OCI-LY3 (cell line): ENCODE data around the gene AHCYL2.
"Not testable (repeated sequence)": the region's sequence is repeated elsewhere in the genome, so short reads cannot be mapped to it uniquely, and the experiment has no call there.

Experiments used
- H2AFZ ChIP-seq: fragments of 200-600, 300-600 bp; shearing (Covaris generic); 2 replicates; pipeline ENCODE4 v1.6.0; 2014; ENCODE audit warnings: antibody characterized with exemption, low read depth, low read length
- H3K27ac ChIP-seq: fragments of 200-600, 300-600 bp; sonication (generic); 2 replicates; pipeline ENCODE4 v1.5.1; 2014; ENCODE audit warnings: mild to moderate bottlenecking, low read length, moderate library complexity, mixed read lengths
- H3K27me3 ChIP-seq: fragments of 200-600, 300-600 bp; sonication (generic); 2 replicates; pipeline ENCODE4 v1.6.1; 2014; ENCODE audit warnings: low read depth, low read length, mixed read lengths
- H3K36me3 ChIP-seq: fragments of 200-600, 300-600 bp; sonication (generic); replicated peaks from 2 replicates; pipeline ENCODE3; 2014; ENCODE audit warnings: low read depth, low read length, mixed read lengths
- H3K4me1 ChIP-seq: fragments of 300-600, 200-600 bp; sonication (generic); 2 replicates; pipeline ENCODE4 v1.6.1; 2014; ENCODE audit warnings: low read length, mixed read lengths
- H3K4me2 ChIP-seq: fragments of 200-600, 300-600 bp; sonication (generic); 2 replicates; pipeline ENCODE4 v1.6.1; 2014; ENCODE audit warnings: low read length, mixed read lengths
- H3K4me3 ChIP-seq: fragments of 300-600, 200-600 bp; sonication (generic); 2 replicates; pipeline ENCODE4 v1.5.1; 2014; ENCODE audit warnings: antibody characterized with exemption, mild to moderate bottlenecking, low read length, moderate library complexity
- H3K79me2 ChIP-seq: fragments of 300-600, 200-600 bp; shearing (Covaris generic); 2 replicates; pipeline ENCODE4 v1.6.1; 2014; ENCODE audit warnings: mild to moderate bottlenecking, low read length, mixed read lengths
- H3K9ac ChIP-seq: fragments of 300-600, 200-600 bp; shearing (Covaris generic); 2 replicates; pipeline ENCODE4 v1.6.0; 2014; ENCODE audit warnings: mild to moderate bottlenecking, low read length, moderate library complexity
- H3K9me3 ChIP-seq: fragments of 200-600, 300-600 bp; shearing (Covaris generic); 2 replicates; pipeline ENCODE4 v1.6.1; 2014; ENCODE audit warnings: low read length, mixed read lengths; ENCODE audit not compliant: insufficient read depth
- H4K20me1 ChIP-seq: fragments of 200-600, 300-600 bp; sonication (generic); 2 replicates; pipeline ENCODE4 v1.6.1; 2016; ENCODE audit warnings: low read length, mixed read lengths; ENCODE audit not compliant: insufficient read depth
- EZH2phosphoT487 ChIP-seq: fragments of 200-600 bp; shearing (Covaris generic); IDR thresholded peaks from 2 replicates; pipeline ENCODE4 v1.6.1; 2018; ENCODE audit warnings: antibody characterized with exemption, mixed run types, low read depth
- TF ChIP-seq, protein P1 (sequence below): fragments of 200-600, 300-600 bp; sonication (generic); IDR thresholded peaks from 2 replicates; pipeline ENCODE4 v1.5.1; 2014; ENCODE audit warnings: antibody characterized with exemption, low read length, low read depth

AHCYL2 gene

GRCh38 chr7:129213828-129214227, 11.0 kb upstream of the AHCYL2 start:
- Histone ChIP-seq H3K27me3 (no peaks in the 10 kb centered on the region), H3K4me2 (no peak overlapping the region), H3K9me3 (no peaks in the 10 kb centered on the region), H3K4me3 (no peak overlapping the region), H3K9ac (no peak overlapping the region), H2AFZ (no peak overlapping the region), H3K4me1 (no peaks in the 10 kb centered on the region), H4K20me1 (no peaks in the 10 kb centered on the region), H3K27ac (no peak overlapping the region), H3K79me2 (no peaks in the 10 kb centered on the region), H3K36me3 (peaks cover 23% of the 10 kb centered on the region)
- no peak for TF ChIP-seq EZH2phosphoT487
- TF ChIP-seq, protein P1, sequence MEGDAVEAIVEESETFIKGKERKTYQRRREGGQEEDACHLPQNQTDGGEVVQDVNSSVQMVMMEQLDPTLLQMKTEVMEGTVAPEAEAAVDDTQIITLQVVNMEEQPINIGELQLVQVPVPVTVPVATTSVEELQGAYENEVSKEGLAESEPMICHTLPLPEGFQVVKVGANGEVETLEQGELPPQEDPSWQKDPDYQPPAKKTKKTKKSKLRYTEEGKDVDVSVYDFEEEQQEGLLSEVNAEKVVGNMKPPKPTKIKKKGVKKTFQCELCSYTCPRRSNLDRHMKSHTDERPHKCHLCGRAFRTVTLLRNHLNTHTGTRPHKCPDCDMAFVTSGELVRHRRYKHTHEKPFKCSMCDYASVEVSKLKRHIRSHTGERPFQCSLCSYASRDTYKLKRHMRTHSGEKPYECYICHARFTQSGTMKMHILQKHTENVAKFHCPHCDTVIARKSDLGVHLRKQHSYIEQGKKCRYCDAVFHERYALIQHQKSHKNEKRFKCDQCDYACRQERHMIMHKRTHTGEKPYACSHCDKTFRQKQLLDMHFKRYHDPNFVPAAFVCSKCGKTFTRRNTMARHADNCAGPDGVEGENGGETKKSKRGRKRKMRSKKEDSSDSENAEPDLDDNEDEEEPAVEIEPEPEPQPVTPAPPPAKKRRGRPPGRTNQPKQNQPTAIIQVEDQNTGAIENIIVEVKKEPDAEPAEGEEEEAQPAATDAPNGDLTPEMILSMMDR, result peak; percentile 35

GRCh38 chr7:129215691-129216090, 9.1 kb upstream of the AHCYL2 start:
- H3K4me2 ChIP-seq, H3K4me1 ChIP-seq, H4K20me1 ChIP-seq, H2AFZ ChIP-seq, H3K9me3 ChIP-seq, H3K79me2 ChIP-seq, H3K27ac ChIP-seq, H3K27me3 ChIP-seq, H3K9ac ChIP-seq, H3K4me3 ChIP-seq: not testable (repeated sequence)
- peaks cover 17% of the 10 kb centered on the region for H3K36me3 ChIP-seq

- not testable (repeated sequence) for H3K9me3 ChIP-seq, H3K9ac ChIP-seq, H3K27ac ChIP-seq, H3K4me2 ChIP-seq, H4K20me1 ChIP-seq, H3K79me2 ChIP-seq, H3K27me3 ChIP-seq, H3K4me1 ChIP-seq, H2AFZ ChIP-seq, H3K4me3 ChIP-seq
- H3K36me3 ChIP-seq, result peaks cover 11% of the 10 kb centered on the region
Observed at GRCh38 chr7:129216101-129216715, 8.6 kb upstream of the AHCYL2 start.

DNA sequence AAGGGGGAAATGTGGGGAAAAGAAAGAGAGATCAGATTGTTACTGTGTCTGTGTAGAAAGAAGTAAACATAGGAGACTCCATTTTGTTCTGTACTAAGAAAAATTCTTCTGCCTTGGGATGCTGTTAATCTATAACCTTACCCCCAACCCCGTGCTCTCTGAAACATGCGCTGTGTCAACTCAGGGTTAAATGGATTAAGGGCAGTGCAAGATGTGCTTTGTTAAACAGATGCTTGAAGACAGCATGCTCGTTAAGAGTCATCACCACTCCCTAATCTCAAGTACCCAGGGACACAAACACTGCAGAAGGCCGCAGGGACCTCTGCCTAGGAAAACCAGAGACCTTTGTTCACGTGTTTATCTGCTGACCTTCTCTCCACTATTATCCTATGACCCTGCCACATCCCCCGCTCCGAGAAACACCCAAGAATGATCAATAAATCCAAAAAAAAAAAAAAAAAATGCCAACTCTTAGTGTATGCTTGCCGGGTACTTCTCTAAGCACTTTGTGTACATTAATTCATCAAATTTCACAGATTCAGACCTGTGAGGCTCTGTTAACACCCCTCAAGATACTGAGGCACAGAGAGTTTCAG, 7.9 kb upstream of the AHCYL2 start:
- not testable (repeated sequence) for H4K20me1 ChIP-seq, H3K79me2 ChIP-seq, H3K27ac ChIP-seq, H3K4me2 ChIP-seq, H3K9ac ChIP-seq, H3K4me1 ChIP-seq, H3K36me3 ChIP-seq, H3K27me3 ChIP-seq, H3K4me3 ChIP-seq, H3K9me3 ChIP-seq, H2AFZ ChIP-seq

DNA sequence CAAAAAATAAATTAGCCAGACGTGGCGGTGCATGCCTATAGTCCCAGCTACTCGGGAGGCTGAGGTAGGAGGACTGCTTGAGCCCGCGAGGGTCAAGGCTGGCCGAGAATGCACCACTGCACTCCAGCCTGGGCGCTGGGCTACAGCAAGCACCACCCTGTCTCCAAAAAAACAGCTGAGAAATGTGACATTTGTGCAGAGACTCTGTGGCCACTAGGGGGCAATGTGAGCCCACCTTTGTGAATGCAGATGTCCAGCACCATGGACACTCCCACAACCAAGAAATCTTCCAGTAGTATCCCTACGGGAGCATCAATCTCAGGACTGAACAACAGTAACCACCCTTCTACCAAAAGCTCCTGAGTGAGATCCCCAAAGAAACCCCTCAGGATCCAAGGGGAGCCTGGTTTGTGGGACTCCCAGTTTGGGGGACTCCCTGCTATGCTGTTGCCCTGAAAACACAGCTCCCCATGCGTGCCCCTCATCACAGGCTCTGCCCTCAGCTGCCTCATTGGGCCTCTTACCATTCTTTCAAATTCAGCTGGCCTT, 6.2 kb upstream of the AHCYL2 start:
- Histone ChIP-seq H3K36me3 (peaks cover 3% of the 10 kb centered on the region), H3K9me3 (no peaks in the 10 kb centered on the region), H3K27ac (no peak overlapping the region), H3K4me3 (no peak overlapping the region), H3K9ac (no peak overlapping the region), H3K27me3 (no peaks in the 10 kb centered on the region), H3K4me1 (peaks cover 6% of the 10 kb centered on the region; the same call in 1 of the 2 replicates), H3K4me2 (no peak overlapping the region), H4K20me1 (no peaks in the 10 kb centered on the region), H3K79me2 (no peaks in the 10 kb centered on the region), H2AFZ (0 out of 2 replicates have a peak overlapping the region, but pooled peaks have one; percentile 46)
- TF ChIP-seq, protein P1, result peak; percentile 94
- TF ChIP-seq EZH2phosphoT487, result no peak

- not testable (repeated sequence) for H3K4me3 ChIP-seq, H3K27ac ChIP-seq, H3K9me3 ChIP-seq, H2AFZ ChIP-seq, H3K4me2 ChIP-seq, H3K79me2 ChIP-seq, H3K27me3 ChIP-seq, H3K9ac ChIP-seq, H4K20me1 ChIP-seq, H3K36me3 ChIP-seq
- H3K4me1 ChIP-seq, result peaks cover 10% of the 10 kb centered on the region
Observed at GRCh38 chr7:129219166-129219565, 5.7 kb upstream of the AHCYL2 start.
